K562 (cell line): Measurements from ENCODE around the gene CNR2. TPM values are rescaled to one million over a fixed set of nuclear protein-coding genes. Genes with fewer than 3 reads are reported as not detected.
A peak's percentile ranks its signal among the peaks of the same experiment; 100 is the strongest.

ENCODE experiments used
- CBX5 ChIP-seq: IDR thresholded peaks from 2 replicates; pipeline ENCODE4 v1.6.1; 2014; ENCODE audit warnings: low read depth, borderline replicate concordance
- HCFC1 ChIP-seq: IDR thresholded peaks from 2 replicates; pipeline ENCODE4 v1.6.1; 2012; ENCODE audit warnings: low read depth, low read length, improper control_type of control experiment
- IFI16 ChIP-seq: fragments of 250-450 bp; sonication (Bioruptor Pico); IDR thresholded peaks from 2 replicates; pipeline ENCODE4 v2.1.2; 2022; ENCODE audit warnings: mild to moderate bottlenecking, inconsistent platforms
- MAX ChIP-seq: sonication (generic); formaldehyde crosslinking; IDR thresholded peaks from 2 replicates; pipeline ENCODE4 v1.9.0; 2022; ENCODE audit warnings: mild to moderate bottlenecking, missing genetic modification reagents
- MTF1 ChIP-seq: fragments of 250-450 bp; sonication (Bioruptor Pico); IDR thresholded peaks from 2 replicates; pipeline ENCODE4 v1.9.0; 2021; ENCODE audit warnings: moderate library complexity, mild to moderate bottlenecking, inconsistent platforms, borderline replicate concordance
- NR1H2 ChIP-seq: sonication (generic); formaldehyde crosslinking; IDR thresholded peaks from 2 replicates; pipeline ENCODE4 v1.4.0; 2020; ENCODE audit warnings: mild to moderate bottlenecking, missing genetic modification reagents
- RNF219 ChIP-seq: fragments of 250-450 bp; sonication (Bioruptor Pico); IDR thresholded peaks from 2 replicates; pipeline ENCODE4 v1.5.0; 2022; ENCODE audit warnings: mild to moderate bottlenecking
- ZFP36 ChIP-seq: fragments of 150-350 bp; IDR thresholded peaks from 2 replicates; pipeline ENCODE4 v1.6.1; 2018; ENCODE audit warnings: low read length, low read depth; ENCODE audit not compliant: partially characterized antibody
- ZFPM2 ChIP-seq: fragments of 250-450 bp; sonication (Bioruptor Pico); IDR thresholded peaks from 2 replicates; pipeline ENCODE4 v1.5.1; 2022; ENCODE audit warnings: mild to moderate bottlenecking
- ZNF408 ChIP-seq: fragments of 250-450 bp; sonication (Bioruptor Pico); IDR thresholded peaks from 2 replicates; pipeline ENCODE4 v1.4.0; 2020; ENCODE audit warnings: low read depth, mild to moderate bottlenecking, moderate library complexity
- polyA plus RNA-seq, 8 experiments: library from polyadenylated mRNA; depleted of rRNA in 4 of 8; stranded (reverse) in 5 of 8; unstranded in 3 of 8; fragments of >200 nt; fragmentation: Nextera tagmentation in 2 of 8; fragmentation: Illumina TruSeq in 1 of 8; extraction: Ambion mirVana in 2 of 8; extraction: Trizol in 1 of 8; gene quantifications; 2 replicates each; pipeline versions ENCODE4 v1.2.1 to v1.2.3, GENCODE V29; 2011 to 2014; ENCODE audit warnings: inconsistent platforms in 1 of 8, missing spikeins in 1 of 8
- total RNA-seq, 7 experiments: library from RNA; depleted of rRNA in 6 of 7; stranded (reverse); fragments of >200 nt in 6 of 7; fragmentation: Illumina TruSeq in 2 of 7; extraction: Trizol in 2 of 7; gene quantifications; 2 replicates each; pipeline versions ENCODE4 v1.2.1 to v1.2.3, GENCODE V29; 2011 to 2021; ENCODE audit warnings: low replicate concordance in 1 of 7
- TF ChIP-seq, protein P1 (sequence below): sonication (generic); formaldehyde crosslinking; IDR thresholded peaks from 2 replicates; pipeline ENCODE4 v1.8.0; 2023; ENCODE audit warnings: missing genetic modification reagents, mild to moderate bottlenecking, borderline replicate concordance
- TF ChIP-seq, protein P2 (sequence below): sonication (generic); formaldehyde crosslinking; IDR thresholded peaks from 2 replicates; pipeline ENCODE4 v1.8.0; 2022; ENCODE audit warnings: mild to moderate bottlenecking, missing genetic modification reagents
- TF ChIP-seq, protein P3 (sequence below): conservative IDR thresholded peaks from 2 replicates; pipeline ENCODE4 v1.6.1; 2011; ENCODE audit warnings: low read depth, mild to moderate bottlenecking, low read length; ENCODE audit not compliant: control insufficient read depth
- TF ChIP-seq, protein P4 (sequence below): IDR thresholded peaks from 2 replicates; pipeline ENCODE4 v1.6.1; 2016; ENCODE audit warnings: missing genetic modification characterization, missing compliant biosample characterization

The CNR2 gene
- total and polyA plus RNA-seq, 9 of the 15 experiments (the other 6 are each of a cell fraction or from before 2014, with no cell fraction given), result not detected

DNA sequence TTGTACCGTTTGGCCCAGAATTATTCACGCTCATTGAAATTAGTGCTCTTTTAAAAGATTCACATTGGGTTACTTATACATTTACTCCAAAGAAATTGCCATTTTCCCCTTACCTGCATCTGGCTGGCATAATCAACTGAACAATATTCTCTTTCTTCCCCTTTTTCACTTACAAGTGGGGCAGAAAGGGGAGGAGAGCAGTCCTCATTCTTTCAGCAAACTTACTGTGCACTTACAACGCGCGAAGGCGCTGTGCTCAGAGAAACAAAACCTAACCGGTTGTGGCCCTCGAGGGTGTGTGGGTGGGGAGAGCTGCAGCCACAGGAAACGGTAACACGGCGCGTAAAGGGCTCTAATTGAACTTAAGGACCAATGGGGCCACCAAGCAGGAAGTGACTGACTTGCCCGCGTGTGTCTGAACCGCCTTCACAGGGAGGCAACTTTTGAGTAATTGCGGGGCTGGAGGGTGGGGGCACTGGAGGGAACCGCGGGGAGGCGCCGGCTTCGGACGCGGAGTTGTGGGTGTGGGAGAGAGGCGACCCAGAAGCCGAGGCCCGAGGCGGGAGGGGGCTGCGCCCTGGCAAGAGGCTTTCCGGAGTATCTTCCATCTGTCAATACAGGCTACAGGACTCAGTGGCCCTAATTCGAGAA, 45.8 kb upstream of the CNR2 start (continued):
- TF ChIP-seq, protein P1, sequence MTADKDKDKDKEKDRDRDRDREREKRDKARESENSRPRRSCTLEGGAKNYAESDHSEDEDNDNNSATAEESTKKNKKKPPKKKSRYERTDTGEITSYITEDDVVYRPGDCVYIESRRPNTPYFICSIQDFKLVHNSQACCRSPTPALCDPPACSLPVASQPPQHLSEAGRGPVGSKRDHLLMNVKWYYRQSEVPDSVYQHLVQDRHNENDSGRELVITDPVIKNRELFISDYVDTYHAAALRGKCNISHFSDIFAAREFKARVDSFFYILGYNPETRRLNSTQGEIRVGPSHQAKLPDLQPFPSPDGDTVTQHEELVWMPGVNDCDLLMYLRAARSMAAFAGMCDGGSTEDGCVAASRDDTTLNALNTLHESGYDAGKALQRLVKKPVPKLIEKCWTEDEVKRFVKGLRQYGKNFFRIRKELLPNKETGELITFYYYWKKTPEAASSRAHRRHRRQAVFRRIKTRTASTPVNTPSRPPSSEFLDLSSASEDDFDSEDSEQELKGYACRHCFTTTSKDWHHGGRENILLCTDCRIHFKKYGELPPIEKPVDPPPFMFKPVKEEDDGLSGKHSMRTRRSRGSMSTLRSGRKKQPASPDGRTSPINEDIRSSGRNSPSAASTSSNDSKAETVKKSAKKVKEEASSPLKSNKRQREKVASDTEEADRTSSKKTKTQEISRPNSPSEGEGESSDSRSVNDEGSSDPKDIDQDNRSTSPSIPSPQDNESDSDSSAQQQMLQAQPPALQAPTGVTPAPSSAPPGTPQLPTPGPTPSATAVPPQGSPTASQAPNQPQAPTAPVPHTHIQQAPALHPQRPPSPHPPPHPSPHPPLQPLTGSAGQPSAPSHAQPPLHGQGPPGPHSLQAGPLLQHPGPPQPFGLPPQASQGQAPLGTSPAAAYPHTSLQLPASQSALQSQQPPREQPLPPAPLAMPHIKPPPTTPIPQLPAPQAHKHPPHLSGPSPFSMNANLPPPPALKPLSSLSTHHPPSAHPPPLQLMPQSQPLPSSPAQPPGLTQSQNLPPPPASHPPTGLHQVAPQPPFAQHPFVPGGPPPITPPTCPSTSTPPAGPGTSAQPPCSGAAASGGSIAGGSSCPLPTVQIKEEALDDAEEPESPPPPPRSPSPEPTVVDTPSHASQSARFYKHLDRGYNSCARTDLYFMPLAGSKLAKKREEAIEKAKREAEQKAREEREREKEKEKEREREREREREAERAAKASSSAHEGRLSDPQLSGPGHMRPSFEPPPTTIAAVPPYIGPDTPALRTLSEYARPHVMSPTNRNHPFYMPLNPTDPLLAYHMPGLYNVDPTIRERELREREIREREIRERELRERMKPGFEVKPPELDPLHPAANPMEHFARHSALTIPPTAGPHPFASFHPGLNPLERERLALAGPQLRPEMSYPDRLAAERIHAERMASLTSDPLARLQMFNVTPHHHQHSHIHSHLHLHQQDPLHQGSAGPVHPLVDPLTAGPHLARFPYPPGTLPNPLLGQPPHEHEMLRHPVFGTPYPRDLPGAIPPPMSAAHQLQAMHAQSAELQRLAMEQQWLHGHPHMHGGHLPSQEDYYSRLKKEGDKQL (CRISPR knock-in tag), result no peak
- TF ChIP-seq CBX5, result peak; percentile 24; the same call in 1 of the 2 replicates
- TF ChIP-seq, protein P2, sequence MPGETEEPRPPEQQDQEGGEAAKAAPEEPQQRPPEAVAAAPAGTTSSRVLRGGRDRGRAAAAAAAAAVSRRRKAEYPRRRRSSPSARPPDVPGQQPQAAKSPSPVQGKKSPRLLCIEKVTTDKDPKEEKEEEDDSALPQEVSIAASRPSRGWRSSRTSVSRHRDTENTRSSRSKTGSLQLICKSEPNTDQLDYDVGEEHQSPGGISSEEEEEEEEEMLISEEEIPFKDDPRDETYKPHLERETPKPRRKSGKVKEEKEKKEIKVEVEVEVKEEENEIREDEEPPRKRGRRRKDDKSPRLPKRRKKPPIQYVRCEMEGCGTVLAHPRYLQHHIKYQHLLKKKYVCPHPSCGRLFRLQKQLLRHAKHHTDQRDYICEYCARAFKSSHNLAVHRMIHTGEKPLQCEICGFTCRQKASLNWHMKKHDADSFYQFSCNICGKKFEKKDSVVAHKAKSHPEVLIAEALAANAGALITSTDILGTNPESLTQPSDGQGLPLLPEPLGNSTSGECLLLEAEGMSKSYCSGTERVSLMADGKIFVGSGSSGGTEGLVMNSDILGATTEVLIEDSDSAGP (CRISPR knock-in tag), result no peak
- TF ChIP-seq, protein P3, sequence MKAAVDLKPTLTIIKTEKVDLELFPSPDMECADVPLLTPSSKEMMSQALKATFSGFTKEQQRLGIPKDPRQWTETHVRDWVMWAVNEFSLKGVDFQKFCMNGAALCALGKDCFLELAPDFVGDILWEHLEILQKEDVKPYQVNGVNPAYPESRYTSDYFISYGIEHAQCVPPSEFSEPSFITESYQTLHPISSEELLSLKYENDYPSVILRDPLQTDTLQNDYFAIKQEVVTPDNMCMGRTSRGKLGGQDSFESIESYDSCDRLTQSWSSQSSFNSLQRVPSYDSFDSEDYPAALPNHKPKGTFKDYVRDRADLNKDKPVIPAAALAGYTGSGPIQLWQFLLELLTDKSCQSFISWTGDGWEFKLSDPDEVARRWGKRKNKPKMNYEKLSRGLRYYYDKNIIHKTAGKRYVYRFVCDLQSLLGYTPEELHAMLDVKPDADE, result peak; percentile 50
- 0 out of 2 replicates have a peak, but pooled peaks have one; percentile 15 for TF ChIP-seq NR1H2 (CRISPR knock-in tag)
- TF ChIP-seq HCFC1, result no peak
- peak; percentile 91 for TF ChIP-seq MAX (CRISPR knock-in tag)
- TF ChIP-seq ZFPM2 (CRISPR knock-in tag), result no peak
- peak; percentile 38 for TF ChIP-seq ZFP36
- TF ChIP-seq, protein P4, sequence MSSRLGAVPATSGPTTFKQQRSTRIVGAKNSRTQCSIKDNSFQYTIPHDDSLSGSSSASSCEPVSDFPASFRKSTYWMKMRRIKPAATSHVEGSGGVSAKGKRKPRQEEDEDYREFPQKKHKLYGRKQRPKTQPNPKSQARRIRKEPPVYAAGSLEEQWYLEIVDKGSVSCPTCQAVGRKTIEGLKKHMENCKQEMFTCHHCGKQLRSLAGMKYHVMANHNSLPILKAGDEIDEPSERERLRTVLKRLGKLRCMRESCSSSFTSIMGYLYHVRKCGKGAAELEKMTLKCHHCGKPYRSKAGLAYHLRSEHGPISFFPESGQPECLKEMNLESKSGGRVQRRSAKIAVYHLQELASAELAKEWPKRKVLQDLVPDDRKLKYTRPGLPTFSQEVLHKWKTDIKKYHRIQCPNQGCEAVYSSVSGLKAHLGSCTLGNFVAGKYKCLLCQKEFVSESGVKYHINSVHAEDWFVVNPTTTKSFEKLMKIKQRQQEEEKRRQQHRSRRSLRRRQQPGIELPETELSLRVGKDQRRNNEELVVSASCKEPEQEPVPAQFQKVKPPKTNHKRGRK (tag), result peak; percentile 39; the same call in 1 of the 2 replicates
- TF ChIP-seq RNF219 (CRISPR knock-in tag), result no peak
- no peak for TF ChIP-seq IFI16 (CRISPR knock-in tag)
- no peak for TF ChIP-seq MTF1 (CRISPR knock-in tag)
- TF ChIP-seq ZNF408 (CRISPR knock-in tag), result no peak
